ENCODE results near the gene KRTAP10-6.
"Not testable (repeated sequence)": the region's sequence is repeated elsewhere in the genome, so short reads cannot be mapped to it uniquely, and the experiment has no call there.

KRTAP10-6 gene

DNA sequence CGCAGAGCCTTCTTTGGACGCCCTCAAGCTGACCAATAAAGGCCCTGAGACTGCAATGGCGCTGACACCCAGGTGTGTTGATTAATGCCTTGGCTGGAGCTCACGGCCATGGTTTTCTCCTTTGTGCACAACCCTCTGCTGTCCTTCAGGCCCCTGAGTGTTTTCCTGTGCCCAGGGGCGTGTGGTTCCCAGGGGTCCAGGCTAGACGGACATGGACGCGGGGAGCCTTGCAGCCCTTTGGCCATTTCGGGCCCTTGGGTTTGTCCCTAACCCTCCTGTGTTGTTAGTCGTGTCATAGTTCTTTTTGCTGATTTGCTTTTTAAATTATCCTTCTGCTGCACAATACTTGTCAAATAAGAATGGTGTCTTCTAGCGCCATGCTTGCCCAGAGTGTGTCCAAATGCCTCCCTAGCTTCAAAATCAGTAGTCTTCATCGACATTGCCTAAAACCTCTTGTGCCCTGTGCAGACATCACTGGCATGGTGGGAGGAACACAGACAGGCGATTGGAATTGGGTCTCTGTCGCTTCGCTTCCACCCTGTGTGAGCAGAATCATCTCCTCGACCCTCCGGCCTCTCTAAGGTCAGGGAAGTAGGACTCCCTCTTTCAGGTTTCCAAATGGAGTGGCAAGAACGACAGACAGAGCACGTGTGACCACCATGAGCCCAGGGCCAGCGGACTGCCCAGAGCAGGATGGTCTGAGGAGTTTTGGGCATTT is 16.8 kb downstream of the KRTAP10-6 start:
- Histone ChIP-seq H3K9ac (ENCODE audit: low read length) (no peak overlapping the region), H3K27me3 (ENCODE audit: low read length) (no peaks in the 10 kb centered on the region), H3K27ac (ENCODE audit: low read depth, low read length) (no peak overlapping the region), H3F3A (ENCODE audit: insufficient read depth) (no peaks in the 10 kb centered on the region), H2AFZ (ENCODE audit: low read depth, low read length, severe bottlenecking) (no peak overlapping the region), H4K20me1 (ENCODE audit: low read depth, low read length) (no peaks in the 10 kb centered on the region), H3K9me2 (replicated peaks; ENCODE audit: insufficient read depth, low read length) (no peaks in the 10 kb centered on the region), H3K4me3 (ENCODE audit: insufficient read depth, low read length, poor library complexity, severe bottlenecking) (no peak overlapping the region), H3K9me3 (ENCODE audit: insufficient read depth, low read length) (no peaks in the 10 kb centered on the region), H3K79me2 (ENCODE audit: insufficient read depth, low read length) (no peaks in the 10 kb centered on the region), H3K4me2 (ENCODE audit: low read depth, low read length, poor library complexity, severe bottlenecking) (no peak overlapping the region), H3K36me3 (ENCODE audit: low read length) (no peaks in the 10 kb centered on the region)
- TF ChIP-seq, protein P1, sequence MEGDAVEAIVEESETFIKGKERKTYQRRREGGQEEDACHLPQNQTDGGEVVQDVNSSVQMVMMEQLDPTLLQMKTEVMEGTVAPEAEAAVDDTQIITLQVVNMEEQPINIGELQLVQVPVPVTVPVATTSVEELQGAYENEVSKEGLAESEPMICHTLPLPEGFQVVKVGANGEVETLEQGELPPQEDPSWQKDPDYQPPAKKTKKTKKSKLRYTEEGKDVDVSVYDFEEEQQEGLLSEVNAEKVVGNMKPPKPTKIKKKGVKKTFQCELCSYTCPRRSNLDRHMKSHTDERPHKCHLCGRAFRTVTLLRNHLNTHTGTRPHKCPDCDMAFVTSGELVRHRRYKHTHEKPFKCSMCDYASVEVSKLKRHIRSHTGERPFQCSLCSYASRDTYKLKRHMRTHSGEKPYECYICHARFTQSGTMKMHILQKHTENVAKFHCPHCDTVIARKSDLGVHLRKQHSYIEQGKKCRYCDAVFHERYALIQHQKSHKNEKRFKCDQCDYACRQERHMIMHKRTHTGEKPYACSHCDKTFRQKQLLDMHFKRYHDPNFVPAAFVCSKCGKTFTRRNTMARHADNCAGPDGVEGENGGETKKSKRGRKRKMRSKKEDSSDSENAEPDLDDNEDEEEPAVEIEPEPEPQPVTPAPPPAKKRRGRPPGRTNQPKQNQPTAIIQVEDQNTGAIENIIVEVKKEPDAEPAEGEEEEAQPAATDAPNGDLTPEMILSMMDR (IDR thresholded peaks at IDR 0.05; ENCODE audit: insufficient read depth, low read length, poor library complexity, severe bottlenecking): no peak
- TF ChIP-seq EZH2phosphoT487 (conservative IDR thresholded peaks at IDR 0.05; ENCODE audit: low read length): no peak

DNA sequence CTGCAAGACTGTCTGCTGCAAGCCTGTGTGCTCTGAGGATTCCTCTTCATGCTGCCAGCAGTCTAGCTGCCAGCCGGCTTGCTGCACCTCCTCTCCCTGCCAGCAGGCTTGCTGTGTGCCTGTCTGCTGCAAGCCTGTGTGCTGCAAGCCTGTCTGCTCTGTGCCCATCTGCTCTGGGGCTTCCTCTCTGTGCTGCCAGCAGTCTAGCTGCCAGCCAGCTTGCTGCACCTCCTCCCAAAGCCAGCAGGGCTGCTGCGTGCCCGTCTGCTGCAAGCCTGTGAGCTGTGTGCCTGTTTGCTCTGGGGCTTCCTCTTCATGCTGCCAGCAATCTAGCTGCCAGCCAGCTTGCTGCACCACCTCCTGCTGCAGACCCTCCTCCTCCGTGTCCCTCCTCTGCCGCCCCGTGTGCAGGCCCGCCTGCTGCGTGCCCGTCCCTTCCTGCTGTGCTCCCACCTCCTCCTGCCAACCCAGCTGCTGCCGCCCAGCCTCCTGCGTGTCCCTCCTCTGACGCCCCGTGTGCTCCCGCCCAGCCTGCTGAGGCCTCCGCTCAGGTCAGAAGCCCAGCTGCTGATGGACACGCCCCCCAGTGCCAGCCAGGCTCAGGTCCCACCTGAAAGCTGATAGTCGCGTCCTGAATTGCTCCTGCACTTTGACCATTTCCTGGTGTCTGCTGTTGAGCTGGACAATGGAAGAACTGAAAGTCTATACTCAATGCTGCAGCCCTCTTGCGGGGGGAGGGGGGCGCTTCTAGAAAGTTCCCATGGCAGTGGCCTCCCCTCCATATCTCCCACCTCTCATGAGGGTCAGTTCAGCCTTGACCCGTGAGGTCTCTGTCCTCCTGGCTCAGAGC is 17.6 kb downstream of the KRTAP10-6 start:
- no peak overlapping the region for H3K27ac ChIP-seq (ENCODE audit: low read depth, low read length)
- H4K20me1 ChIP-seq (ENCODE audit: low read depth, low read length): no peaks in the 10 kb centered on the region
- no peaks in the 10 kb centered on the region for H3K79me2 ChIP-seq (ENCODE audit: insufficient read depth, low read length)
- no peaks in the 10 kb centered on the region for H3K36me3 ChIP-seq (ENCODE audit: low read length)
- no peak overlapping the region for H3K4me2 ChIP-seq (ENCODE audit: low read depth, low read length, poor library complexity, severe bottlenecking)
- no peak overlapping the region for H2AFZ ChIP-seq (ENCODE audit: low read depth, low read length, severe bottlenecking)
- no peak overlapping the region for H3K9ac ChIP-seq (ENCODE audit: low read length)
- H3K4me3 ChIP-seq (ENCODE audit: insufficient read depth, low read length, poor library complexity, severe bottlenecking): no peak overlapping the region
- no peaks in the 10 kb centered on the region for H3K27me3 ChIP-seq (ENCODE audit: low read length)
- TF ChIP-seq, protein P1 (IDR thresholded peaks at IDR 0.05; ENCODE audit: insufficient read depth, low read length, poor library complexity, severe bottlenecking): no peak
- no peak for TF ChIP-seq EZH2phosphoT487 (conservative IDR thresholded peaks at IDR 0.05; ENCODE audit: low read length)
- H3K9me3 ChIP-seq (ENCODE audit: insufficient read depth, low read length): no peaks in the 10 kb centered on the region
- no peaks in the 10 kb centered on the region for H3K9me2 ChIP-seq (replicated peaks; ENCODE audit: insufficient read depth, low read length)
- H3F3A ChIP-seq (ENCODE audit: insufficient read depth): no peaks in the 10 kb centered on the region

DNA sequence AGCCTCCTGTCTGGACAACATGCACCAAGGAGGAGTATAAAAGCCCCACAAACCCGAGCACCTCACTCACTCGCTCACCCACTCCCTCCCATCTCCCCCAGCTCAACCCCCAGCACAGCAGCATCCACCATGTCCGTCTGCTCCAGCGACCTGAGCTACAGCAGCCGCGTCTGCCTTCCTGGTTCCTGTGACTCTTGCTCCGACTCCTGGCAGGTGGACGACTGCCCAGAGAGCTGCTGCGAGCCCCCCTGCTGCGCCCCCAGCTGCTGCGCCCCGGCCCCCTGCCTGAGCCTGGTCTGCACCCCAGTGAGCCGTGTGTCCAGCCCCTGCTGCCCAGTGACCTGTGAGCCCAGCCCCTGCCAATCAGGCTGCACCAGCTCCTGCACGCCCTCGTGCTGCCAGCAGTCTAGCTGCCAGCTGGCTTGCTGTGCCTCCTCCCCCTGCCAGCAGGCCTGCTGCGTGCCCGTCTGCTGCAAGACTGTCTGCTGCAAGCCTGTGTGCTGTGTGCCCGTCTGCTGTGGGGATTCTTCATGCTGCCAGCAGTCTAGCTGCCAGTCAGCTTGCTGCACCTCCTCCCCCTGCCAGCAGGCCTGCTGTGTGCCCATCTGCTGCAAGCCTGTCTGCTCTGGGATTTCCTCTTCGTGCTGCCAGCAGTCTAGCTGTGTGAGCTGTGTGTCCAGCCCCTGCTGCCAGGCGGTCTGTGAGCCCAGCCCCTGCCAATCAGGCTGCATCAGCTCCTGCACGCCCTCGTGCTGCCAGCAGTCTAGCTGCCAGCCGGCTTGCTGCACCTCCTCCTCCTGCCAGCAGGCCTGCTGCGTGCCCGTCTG is 18.5 kb downstream of the KRTAP10-6 start, which contains the start of gene KRTAP10-4:
KRTAP10-4 (plus strand) TSS at position 100 of the 827 bp plus-strand sequence; CDS start at position 130, 30 bp downstream.
- not testable (repeated sequence) for H3K27me3 ChIP-seq (ENCODE audit: low read length); H3K9ac ChIP-seq (ENCODE audit: low read length); H3K4me2 ChIP-seq (ENCODE audit: low read depth, low read length, poor library complexity, severe bottlenecking); H3K36me3 ChIP-seq (ENCODE audit: low read length); H3K27ac ChIP-seq (ENCODE audit: low read depth, low read length); H3F3A ChIP-seq (ENCODE audit: insufficient read depth); H2AFZ ChIP-seq (ENCODE audit: low read depth, low read length, severe bottlenecking); H3K9me2 ChIP-seq (replicated peaks; ENCODE audit: insufficient read depth, low read length); H3K79me2 ChIP-seq (ENCODE audit: insufficient read depth, low read length); H3K4me3 ChIP-seq (ENCODE audit: insufficient read depth, low read length, poor library complexity, severe bottlenecking); H3K9me3 ChIP-seq (ENCODE audit: insufficient read depth, low read length); H4K20me1 ChIP-seq (ENCODE audit: low read depth, low read length)
